DOHH2 (cell line): ENCODE measurements around the gene JARID2.

Experiments
- H3F3A ChIP-seq: fragments of 200-600 bp; sonication (generic), shearing (Covaris generic); 2 replicates; pipeline ENCODE4 v1.6.0; 2016; ENCODE audit warnings: antibody characterized with exemption, mild to moderate bottlenecking; ENCODE audit not compliant: control insufficient read depth, insufficient read depth
- H3K27ac ChIP-seq: fragments of 200-600 bp; sonication (generic); 2 replicates; pipeline ENCODE4 v1.5.1; 2014; ENCODE audit warnings: low read depth, mild to moderate bottlenecking, low read length, moderate library complexity
- H3K27me3 ChIP-seq: fragments of 200-600 bp; sonication (generic); 2 replicates; pipeline ENCODE4 v1.6.1; 2014; ENCODE audit warnings: mild to moderate bottlenecking, low read length, mixed read lengths; ENCODE audit not compliant: control insufficient read depth
- H3K36me3 ChIP-seq: fragments of 200-600 bp; sonication (generic); 2 replicates; pipeline ENCODE4 v1.6.1; 2014; ENCODE audit warnings: mild to moderate bottlenecking, low read length, moderate library complexity, mixed read lengths; ENCODE audit not compliant: control insufficient read depth
- H3K4me1 ChIP-seq: fragments of 200-600 bp; sonication (generic); 2 replicates; pipeline ENCODE4 v1.6.1; 2014; ENCODE audit warnings: mild to moderate bottlenecking, low read length, mixed read lengths; ENCODE audit not compliant: control insufficient read depth
- H3K4me2 ChIP-seq: fragments of 200-600 bp; sonication (generic); 2 replicates; pipeline ENCODE4 v1.6.0; 2014; ENCODE audit warnings: mild to moderate bottlenecking, low read length, moderate library complexity
- H3K4me3 ChIP-seq: fragments of 200-600 bp; sonication (generic); 2 replicates; pipeline ENCODE4 v1.5.1; 2014; ENCODE audit warnings: mild to moderate bottlenecking, low read length, mixed read lengths
- H3K79me2 ChIP-seq: fragments of 200-600 bp; sonication (generic); 2 replicates; pipeline ENCODE4 v1.6.1; 2014; ENCODE audit warnings: mild to moderate bottlenecking, low read length, mixed read lengths; ENCODE audit not compliant: control insufficient read depth
- H3K9me2 ChIP-seq: fragments of 200-600 bp; sonication (generic); replicated peaks from 2 replicates; pipeline ENCODE4 v1.6.1; 2014; ENCODE audit warnings: mild to moderate bottlenecking, low read length, mixed read lengths; ENCODE audit not compliant: control insufficient read depth
- H3K9me3 ChIP-seq: fragments of 200-600 bp; sonication (generic); 2 replicates; pipeline ENCODE4 v1.6.1; 2014; ENCODE audit warnings: antibody characterized with exemption, low read length, mixed read lengths; ENCODE audit not compliant: control insufficient read depth, insufficient read depth
- H4K20me1 ChIP-seq: fragments of 200-600 bp; sonication (generic); 2 replicates; pipeline ENCODE4 v1.6.0; 2014; ENCODE audit warnings: low read depth, mild to moderate bottlenecking, antibody characterized with exemption, low read length, moderate library complexity; ENCODE audit not compliant: control insufficient read depth, insufficient read depth
- CTCF ChIP-seq: fragments of 200-600 bp; sonication (generic); IDR thresholded peaks from one replicate; pipeline ENCODE4 v1.5.1; 2014; ENCODE audit warnings: antibody characterized with exemption, mild to moderate bottlenecking, low read depth, low read length; ENCODE audit not compliant: poor library complexity, severe bottlenecking
- EZH2phosphoT487 ChIP-seq: fragments of 200-600 bp; sonication (generic); IDR thresholded peaks from 2 replicates; pipeline ENCODE4 v1.6.1; 2017; ENCODE audit warnings: borderline replicate concordance, mild to moderate bottlenecking, antibody characterized with exemption, low read length, moderate library complexity, mixed read lengths

Gene JARID2

DNA sequence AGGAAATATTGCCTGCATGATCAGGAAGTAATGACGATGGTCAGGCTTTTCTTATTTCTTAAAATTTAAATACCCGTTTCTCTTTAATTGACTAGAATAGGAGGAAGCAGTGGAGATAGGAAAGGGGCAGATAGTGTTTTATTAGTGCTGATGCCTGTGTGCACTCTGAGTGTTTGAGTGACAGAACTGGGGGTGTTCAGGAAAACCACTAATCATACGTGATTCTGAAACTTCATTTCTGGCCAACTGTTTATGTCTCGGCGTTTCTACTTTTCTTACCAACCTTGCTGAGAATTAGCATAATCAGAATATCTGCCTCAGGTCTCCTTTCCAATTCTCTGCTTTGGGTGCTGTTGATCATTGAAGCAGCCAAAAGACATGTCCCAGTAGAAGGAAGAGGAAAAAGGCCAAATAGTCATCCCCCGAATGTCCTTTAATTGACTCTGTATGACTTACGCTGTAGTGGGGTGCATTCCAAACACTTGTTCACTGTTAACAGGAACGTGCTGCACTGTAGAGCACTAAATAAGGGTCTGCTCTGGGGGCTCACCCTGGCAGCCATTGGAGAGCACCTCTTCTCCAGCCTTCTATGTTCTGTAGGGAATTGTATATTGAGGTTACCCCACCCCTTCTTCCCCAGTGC lies 152.9 kb downstream of the JARID2 start:
- H3K4me3 ChIP-seq = no peak overlapping the region
- no peaks in the 10 kb centered on the region; the same call in 1 of the 2 replicates for H4K20me1 ChIP-seq
- H3K9me3 ChIP-seq = no peaks in the 10 kb centered on the region
- no peak for TF ChIP-seq CTCF
- TF ChIP-seq EZH2phosphoT487 = no peak
- H3K79me2 ChIP-seq = peaks cover 5% of the 10 kb centered on the region; the same call in 1 of the 2 replicates
- no peaks in the 10 kb centered on the region for H3K27me3 ChIP-seq
- no peak overlapping the region for H3K4me2 ChIP-seq
- H3F3A ChIP-seq = no peaks in the 10 kb centered on the region
- H3K27ac ChIP-seq = no peak overlapping the region
- no peaks in the 10 kb centered on the region for H3K9me2 ChIP-seq
- H3K36me3 ChIP-seq = no peaks in the 10 kb centered on the region
- H3K4me1 ChIP-seq = peaks cover 11% of the 10 kb centered on the region

- Histone ChIP-seq H3K36me3 (no peaks in the 10 kb centered on the region), H3F3A (no peaks in the 10 kb centered on the region), H3K4me3 (no peak overlapping the region), H3K27me3 (no peaks in the 10 kb centered on the region), H4K20me1 (no peaks in the 10 kb centered on the region; the same call in 1 of the 2 replicates), H3K27ac (no peak overlapping the region), H3K79me2 (peaks cover 7% of the 10 kb centered on the region; the same call in 1 of the 2 replicates), H3K4me1 (peaks cover 11% of the 10 kb centered on the region), H3K9me2 (no peaks in the 10 kb centered on the region), H3K4me2 (no peak overlapping the region), H3K9me3 (no peaks in the 10 kb centered on the region)
- TF ChIP-seq CTCF (no peak), EZH2phosphoT487 (no peak)
Measured at GRCh38 chr6:15399641-15400470, 154.0 kb downstream of the JARID2 start.

DNA sequence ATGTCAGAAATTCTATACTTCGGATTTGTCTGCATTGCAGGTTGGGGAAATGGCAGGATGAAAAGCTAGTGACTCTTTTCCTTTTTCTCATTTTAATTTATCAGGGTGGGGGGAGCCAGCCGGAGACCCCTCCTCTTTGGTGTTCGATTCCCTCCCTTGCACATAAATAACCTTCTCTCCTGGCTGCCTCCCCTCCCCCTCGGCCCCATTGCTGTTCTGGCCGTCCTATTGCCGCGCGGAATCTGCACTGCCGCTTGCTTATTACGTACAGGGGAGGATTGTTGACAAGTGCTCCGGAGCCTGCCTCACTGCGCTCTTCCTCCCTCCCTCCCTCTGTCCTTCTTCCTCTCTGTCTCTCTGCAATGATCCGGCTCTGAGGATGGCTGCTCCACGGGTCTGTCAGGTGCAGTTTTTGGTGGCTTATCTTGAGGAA lies 154.7 kb downstream of the JARID2 start:
- Histone ChIP-seq H3K27ac (no peak overlapping the region), H3K4me1 (peaks cover 11% of the 10 kb centered on the region), H3K9me3 (no peaks in the 10 kb centered on the region), H3K4me2 (peak overlapping the region; percentile 37; the same call in 1 of the 2 replicates), H3K27me3 (no peaks in the 10 kb centered on the region), H3K4me3 (no peak overlapping the region; the same call in 1 of the 2 replicates), H3K79me2 (peaks cover 7% of the 10 kb centered on the region; the same call in 1 of the 2 replicates), H4K20me1 (no peaks in the 10 kb centered on the region; the same call in 1 of the 2 replicates), H3K9me2 (no peaks in the 10 kb centered on the region), H3K36me3 (no peaks in the 10 kb centered on the region), H3F3A (no peaks in the 10 kb centered on the region)
- TF ChIP-seq CTCF (no peak), EZH2phosphoT487 (no peak)
